PC-9 (cell line): Measurements from ENCODE around the gene SEMA3E. TPM values are rescaled to one million over a fixed set of nuclear protein-coding genes. Genes with fewer than 3 reads are reported as not detected.
"Not testable (repeated sequence)": the region's sequence is repeated elsewhere in the genome, so short reads cannot be mapped to it uniquely, and the experiment has no call there.

Source experiments
- BruUV-seq: library from RNA; stranded (reverse); fragments of 400-500 nt; replicated peaks from 2 replicates; lab custom pipeline; 2021; lab: Mats Ljungman, UMichigan
- CTCF ChIA-PET: fragments of 300-600 bp; sonication (Branson Sonifier 250); formaldehyde crosslinking; loops from one replicate; lab custom pipeline; 2022; ENCODE audit warnings: antibody characterized with exemption; lab: Charles Lee
- POLR2A ChIA-PET: fragments of 300-600 bp; sonication (Branson Sonifier 250); formaldehyde crosslinking; loops from one replicate; lab custom pipeline; 2022; ENCODE audit warnings: antibody characterized with exemption; ENCODE audit not compliant: unreplicated experiment; lab: Charles Lee
- DNase-seq, 2 experiments: peaks; one replicate each; pipeline versions ENCODE4 v3.0.0 to v3.0.0-alpha.2; 2015 to 2022; ENCODE audit warnings: mixed read lengths in 1 of 2
- H2AFZ ChIP-seq: fragments of 200-600 bp; sonication (generic); 2 replicates; pipeline ENCODE4 v1.8.1; 2017; ENCODE audit warnings: antibody characterized with exemption
- H3F3A ChIP-seq: fragments of 200-600 bp; sonication (generic); 2 replicates; pipeline ENCODE4 v1.8.1; 2017; ENCODE audit warnings: antibody characterized with exemption, mild to moderate bottlenecking, low read depth; ENCODE audit not compliant: insufficient read depth
- H3K27ac ChIP-seq: fragments of 200-600 bp; sonication (generic); 2 replicates; pipeline ENCODE4 v1.6.1; 2016; ENCODE audit warnings: mixed run types
- H3K27me3 ChIP-seq: fragments of 200-600 bp; sonication (generic); 2 replicates; pipeline ENCODE4 v1.6.1; 2016; ENCODE audit warnings: low read depth, mixed run types; ENCODE audit not compliant: insufficient read depth
- H3K36me3 ChIP-seq: fragments of 200-600 bp; sonication (generic); 2 replicates; pipeline ENCODE4 v1.6.1; 2016; ENCODE audit warnings: low read depth, mixed run types
- H3K4me1 ChIP-seq: fragments of 200-600 bp; sonication (generic); replicated peaks from 2 replicates; pipeline ENCODE4 v1.6.1; 2016; ENCODE audit warnings: mixed run types; ENCODE audit not compliant: insufficient read depth
- H3K4me2 ChIP-seq: fragments of 200-600 bp; sonication (generic); 2 replicates; pipeline ENCODE4 v1.6.1; 2017; ENCODE audit warnings: mixed run types
- H3K4me3 ChIP-seq: fragments of 200-600 bp; sonication (generic); 2 replicates; pipeline ENCODE4 v1.6.1; 2016; ENCODE audit warnings: mixed run types
- H3K79me2 ChIP-seq: fragments of 200-600 bp; sonication (generic); 2 replicates; pipeline ENCODE4 v1.6.1; 2017; ENCODE audit warnings: low read depth, mixed run types
- H3K9me2 ChIP-seq: fragments of 200-600 bp; sonication (generic); 2 replicates; pipeline ENCODE4 v1.8.1; 2017; ENCODE audit warnings: mild to moderate bottlenecking; ENCODE audit not compliant: insufficient read depth
- H3K9me3 ChIP-seq: fragments of 200-600 bp; sonication (generic); 2 replicates; pipeline ENCODE4 v1.8.1; 2016; ENCODE audit warnings: low read depth; ENCODE audit not compliant: insufficient read depth
- H4K20me1 ChIP-seq: fragments of 200-600 bp; sonication (generic); 2 replicates; pipeline ENCODE4 v1.8.1; 2017; ENCODE audit not compliant: insufficient read depth
- EZH2 ChIP-seq: fragments of 200-600 bp; sonication (generic); IDR thresholded peaks from 2 replicates; pipeline ENCODE4 v1.8.0; 2017; ENCODE audit warnings: antibody characterized with exemption, low read depth
- intact Hi-C: fragments of 100-400 bp; cut with micrococcal nuclease; formaldehyde crosslinking; loops from one replicate; pipeline ENCODE4 v1.10.0; 2022; ENCODE audit not compliant: unreplicated experiment
- total RNA-seq: library from RNA; stranded (reverse); gene quantifications from 2 replicates; pipeline ENCODE4 v1.2.3, GENCODE V29; 2021
- TF ChIP-seq, protein P1 (sequence below): fragments of 200-600 bp; sonication (generic); conservative IDR thresholded peaks from 2 replicates; pipeline ENCODE4 v1.6.1; 2017; ENCODE audit warnings: mixed run types, antibody characterized with exemption, mild to moderate bottlenecking, moderate library complexity

The SEMA3E gene
- total RNA-seq, 1 experiment from 2014 or later: 2.1 TPM

DNA sequence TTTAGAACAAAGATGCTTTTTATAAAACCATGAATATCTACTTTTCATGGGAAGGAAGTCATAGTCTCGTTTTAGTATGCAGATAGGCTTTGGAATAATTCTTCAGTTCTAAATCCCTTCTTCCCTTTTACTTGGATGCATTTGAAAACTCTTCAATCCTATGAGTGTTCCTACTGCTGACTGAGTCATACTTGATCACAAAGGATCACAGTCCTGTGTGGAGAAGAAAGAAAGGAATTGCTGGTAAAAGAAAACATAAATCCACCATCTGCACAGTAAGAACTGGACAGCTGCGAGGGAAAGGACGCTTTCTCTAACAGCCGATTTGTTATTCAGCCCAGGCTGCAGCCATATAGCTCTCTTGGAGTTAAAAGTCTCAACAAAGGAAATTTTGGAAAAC lies 209.9 kb downstream of the SEMA3E start:
- H4K20me1 ChIP-seq: no peaks in the 10 kb centered on the region
- H3K4me2 ChIP-seq: no peak overlapping the region
- H3K36me3 ChIP-seq: no peaks in the 10 kb centered on the region
- no peaks in the 10 kb centered on the region for H3K79me2 ChIP-seq
- intact Hi-C loops: no loop called here
- ChIA-PET POLR2A (no interaction called here), CTCF (interaction anchor here (0.6 kb wide), 1 partner anchor 10 kb away, joined by 3 read pairs; no protein-coding TSS in a partner anchor)
- no TSS peak for BruUV-seq
- TF ChIP-seq EZH2: no peak
- TF ChIP-seq, protein P1, sequence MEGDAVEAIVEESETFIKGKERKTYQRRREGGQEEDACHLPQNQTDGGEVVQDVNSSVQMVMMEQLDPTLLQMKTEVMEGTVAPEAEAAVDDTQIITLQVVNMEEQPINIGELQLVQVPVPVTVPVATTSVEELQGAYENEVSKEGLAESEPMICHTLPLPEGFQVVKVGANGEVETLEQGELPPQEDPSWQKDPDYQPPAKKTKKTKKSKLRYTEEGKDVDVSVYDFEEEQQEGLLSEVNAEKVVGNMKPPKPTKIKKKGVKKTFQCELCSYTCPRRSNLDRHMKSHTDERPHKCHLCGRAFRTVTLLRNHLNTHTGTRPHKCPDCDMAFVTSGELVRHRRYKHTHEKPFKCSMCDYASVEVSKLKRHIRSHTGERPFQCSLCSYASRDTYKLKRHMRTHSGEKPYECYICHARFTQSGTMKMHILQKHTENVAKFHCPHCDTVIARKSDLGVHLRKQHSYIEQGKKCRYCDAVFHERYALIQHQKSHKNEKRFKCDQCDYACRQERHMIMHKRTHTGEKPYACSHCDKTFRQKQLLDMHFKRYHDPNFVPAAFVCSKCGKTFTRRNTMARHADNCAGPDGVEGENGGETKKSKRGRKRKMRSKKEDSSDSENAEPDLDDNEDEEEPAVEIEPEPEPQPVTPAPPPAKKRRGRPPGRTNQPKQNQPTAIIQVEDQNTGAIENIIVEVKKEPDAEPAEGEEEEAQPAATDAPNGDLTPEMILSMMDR: no peak
- no peaks in the 10 kb centered on the region for H3K27me3 ChIP-seq
- H3K9me3 ChIP-seq: no peaks in the 10 kb centered on the region; the same call in 1 of the 2 replicates
- no peak overlapping the region for H3K27ac ChIP-seq
- H3K4me1 ChIP-seq: no peaks in the 10 kb centered on the region
- no peaks in the 10 kb centered on the region for H3F3A ChIP-seq
- no peak overlapping the region for H3K4me3 ChIP-seq
- no peak overlapping the region for H2AFZ ChIP-seq
- no peaks in the 10 kb centered on the region for H3K9me2 ChIP-seq
- DNase-seq: no peak

DNA sequence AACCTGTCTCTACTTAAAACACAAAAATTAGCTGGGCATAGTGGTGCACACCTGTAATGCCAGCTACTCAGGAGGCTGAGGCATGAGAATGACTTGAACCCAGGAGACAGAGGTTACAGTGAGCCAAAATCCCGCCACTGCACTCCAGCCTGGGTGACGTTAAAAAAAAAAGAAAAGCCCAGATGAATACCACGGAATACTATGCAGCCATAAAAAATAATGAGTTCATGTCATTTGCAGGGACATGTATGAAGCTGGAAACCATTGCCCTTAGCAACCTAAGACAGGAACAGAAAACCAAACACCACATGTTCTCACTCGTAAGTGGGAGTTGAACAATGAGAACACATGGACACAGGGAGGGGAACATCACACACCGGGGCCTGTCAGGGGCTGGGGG lies 218.7 kb downstream of the SEMA3E start:
- CTCF ChIA-PET, H3K9me3 ChIP-seq, H2AFZ ChIP-seq, DNase-seq, H3K36me3 ChIP-seq, H3K4me3 ChIP-seq, H3K27me3 ChIP-seq, H4K20me1 ChIP-seq, H3K9me2 ChIP-seq, H3K79me2 ChIP-seq, H3K4me1 ChIP-seq, H3K4me2 ChIP-seq, H3F3A ChIP-seq, H3K27ac ChIP-seq, BruUV-seq, intact Hi-C loops, POLR2A ChIA-PET: not testable (repeated sequence)

DNA sequence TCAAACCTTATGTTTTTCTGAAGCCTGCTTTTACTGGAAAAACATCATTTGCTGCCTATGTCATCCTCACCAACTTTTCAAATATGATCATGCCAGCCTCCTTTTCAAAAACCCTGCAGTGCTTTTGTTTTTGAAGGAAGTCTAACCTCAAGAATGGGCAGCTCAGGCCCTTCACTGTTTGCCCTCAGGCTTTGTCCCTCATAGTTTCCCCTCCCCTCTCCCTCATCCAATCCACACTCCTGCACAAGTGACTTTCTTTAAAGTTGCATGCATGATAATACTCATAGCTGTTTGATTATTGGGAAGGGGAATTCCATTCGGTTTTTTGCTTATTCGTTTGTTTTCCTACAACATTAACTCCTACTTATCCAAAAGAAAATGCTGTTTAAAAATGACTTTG lies 219.4 kb downstream of the SEMA3E start:
- POLR2A ChIA-PET: no interaction called here
- CTCF ChIA-PET: no interaction called here
- Histone ChIP-seq H3K4me1 (0 out of 2 replicates have a peak, but pooled peaks cover 8% of the 10 kb centered on the region), H3F3A (no peaks in the 10 kb centered on the region), H3K9me3 (no peaks in the 10 kb centered on the region; the same call in 1 of the 2 replicates), H4K20me1 (no peaks in the 10 kb centered on the region), H3K27ac (no peak overlapping the region), H3K9me2 (no peaks in the 10 kb centered on the region), H3K4me3 (no peak overlapping the region), H3K79me2 (no peaks in the 10 kb centered on the region), H3K36me3 (no peaks in the 10 kb centered on the region), H2AFZ (no peak overlapping the region), H3K4me2 (no peak overlapping the region), H3K27me3 (no peaks in the 10 kb centered on the region)
- intact Hi-C loops: no loop called here
- no TSS peak for BruUV-seq
- peak in 1 of 2 experiments; percentile 10 for DNase-seq
- TF ChIP-seq EZH2: no peak
- TF ChIP-seq, protein P1: no peak

DNA sequence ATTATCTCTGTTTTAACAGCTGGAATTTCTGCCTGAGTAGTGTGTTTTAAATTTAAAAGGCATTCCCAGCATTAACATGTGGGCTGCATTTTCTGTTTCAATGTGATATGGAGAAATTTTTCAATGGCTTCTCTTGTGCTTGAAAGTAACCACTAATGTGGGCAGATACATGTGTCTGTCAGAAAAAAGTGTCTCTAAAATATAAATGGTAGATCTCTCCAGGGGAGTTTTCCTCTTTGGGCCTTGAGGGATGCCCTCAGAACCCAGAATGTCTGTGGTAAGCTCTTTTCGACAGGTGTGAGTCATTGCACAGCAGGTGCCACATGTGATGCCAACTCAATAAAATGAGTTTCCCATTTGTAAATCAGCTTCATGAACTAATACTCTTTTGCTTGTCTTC lies 221.1 kb downstream of the SEMA3E start:
- BruUV-seq: no TSS peak
- Histone ChIP-seq H3K4me3 (no peak overlapping the region), H2AFZ (no peak overlapping the region), H4K20me1 (no peaks in the 10 kb centered on the region), H3K36me3 (no peaks in the 10 kb centered on the region), H3K9me3 (no peaks in the 10 kb centered on the region), H3K4me2 (no peak overlapping the region), H3K27ac (no peak overlapping the region), H3K4me1 (0 out of 2 replicates have a peak, but pooled peaks cover 8% of the 10 kb centered on the region), H3F3A (no peaks in the 10 kb centered on the region), H3K27me3 (no peaks in the 10 kb centered on the region), H3K79me2 (no peaks in the 10 kb centered on the region), H3K9me2 (no peaks in the 10 kb centered on the region)
- intact Hi-C loops: no loop called here
- TF ChIP-seq EZH2: no peak
- TF ChIP-seq, protein P1: no peak
- DNase-seq: peak in 1 of 2 experiments; percentile 10
- ChIA-PET POLR2A (no interaction called here), CTCF (no interaction called here)
